VCaP (cell line): ENCODE data around the gene RNF181.
"Not testable (repeated sequence)": the region's sequence is repeated elsewhere in the genome, so short reads cannot be mapped to it uniquely, and the experiment has no call there.

Experiments
- H3K27ac ChIP-seq: fragments of 450-650 bp; 2 replicates; pipeline ENCODE4 v1.5.1; 2017
- CTCF ChIP-seq: fragments of 450-650 bp; conservative IDR thresholded peaks from 2 replicates; pipeline ENCODE4 v1.5.1; 2017; ENCODE audit warnings: mild to moderate bottlenecking, moderate library complexity

Gene RNF181

GRCh38 chr2:85605406-85606115 is 10.0 kb downstream of the RNF181 start:
- no peak for TF ChIP-seq CTCF
- H3K27ac ChIP-seq, result no peak overlapping the region

DNA sequence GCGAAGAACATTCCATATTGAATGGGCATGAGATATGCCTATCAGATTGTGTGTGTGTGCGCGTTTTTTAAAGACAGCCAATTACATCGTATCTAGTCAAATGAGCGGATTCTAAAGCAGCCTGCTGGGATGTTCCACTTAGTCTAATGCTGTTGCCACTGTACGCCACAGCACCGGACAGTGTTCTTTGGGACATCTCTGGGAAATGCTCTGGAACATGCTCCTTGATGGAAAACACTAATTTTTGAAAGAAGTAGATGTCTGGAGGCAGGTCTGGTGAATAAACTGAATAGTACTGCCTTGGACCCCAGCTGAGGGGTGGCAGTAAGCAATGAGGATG is 10.5 kb downstream of the RNF181 start:
- no peak for TF ChIP-seq CTCF
- H3K27ac ChIP-seq, result no peak overlapping the region

DNA sequence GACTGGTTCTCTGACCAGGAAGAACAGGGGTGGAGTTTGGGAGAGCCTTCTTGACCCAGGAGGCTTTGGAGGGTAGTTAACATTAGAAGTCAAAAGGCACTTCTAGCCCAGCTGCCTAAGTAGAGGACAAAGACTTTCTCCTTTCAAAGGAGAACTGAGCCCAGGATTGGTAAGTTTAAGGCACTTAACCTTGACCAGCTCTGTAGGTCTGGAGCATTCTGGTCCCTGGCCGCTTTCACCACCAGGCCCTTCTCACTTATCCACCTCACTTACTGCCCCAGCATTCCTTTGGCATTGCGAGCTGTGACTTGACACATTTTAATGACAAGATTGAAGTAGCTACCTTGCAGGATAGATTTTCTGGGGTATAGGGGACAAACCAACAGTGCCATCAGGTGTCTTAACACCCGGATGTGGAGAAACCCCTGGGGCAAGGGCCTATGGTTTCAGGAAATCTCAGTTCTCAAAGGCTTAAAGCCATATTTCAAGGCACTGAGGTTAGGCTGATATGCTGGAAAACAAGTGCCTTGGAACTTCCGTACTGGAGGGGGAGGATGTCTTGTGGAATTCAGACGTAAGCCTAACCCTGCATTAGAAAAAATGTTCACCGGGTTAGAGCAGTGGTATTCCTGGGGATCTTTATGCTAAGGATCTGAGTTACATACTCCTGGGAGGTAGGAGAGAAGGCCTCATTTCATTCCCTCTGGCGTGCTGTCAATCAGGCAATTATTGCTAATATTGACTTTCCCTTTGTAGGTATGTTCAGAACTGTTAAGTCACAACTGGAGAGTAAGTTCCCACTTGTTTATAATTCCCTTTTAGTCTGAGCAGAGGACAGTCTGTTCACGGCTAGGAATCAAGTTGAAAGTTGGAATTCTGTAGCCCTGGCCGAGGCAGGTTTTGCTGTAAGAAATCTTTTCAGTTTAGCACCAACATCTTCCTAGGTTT is 12.0 kb downstream of the RNF181 start:
- H3K27ac ChIP-seq, result peak overlapping the region; percentile 30; the same call in 1 of the 2 replicates
- TF ChIP-seq CTCF, result no peak

DNA sequence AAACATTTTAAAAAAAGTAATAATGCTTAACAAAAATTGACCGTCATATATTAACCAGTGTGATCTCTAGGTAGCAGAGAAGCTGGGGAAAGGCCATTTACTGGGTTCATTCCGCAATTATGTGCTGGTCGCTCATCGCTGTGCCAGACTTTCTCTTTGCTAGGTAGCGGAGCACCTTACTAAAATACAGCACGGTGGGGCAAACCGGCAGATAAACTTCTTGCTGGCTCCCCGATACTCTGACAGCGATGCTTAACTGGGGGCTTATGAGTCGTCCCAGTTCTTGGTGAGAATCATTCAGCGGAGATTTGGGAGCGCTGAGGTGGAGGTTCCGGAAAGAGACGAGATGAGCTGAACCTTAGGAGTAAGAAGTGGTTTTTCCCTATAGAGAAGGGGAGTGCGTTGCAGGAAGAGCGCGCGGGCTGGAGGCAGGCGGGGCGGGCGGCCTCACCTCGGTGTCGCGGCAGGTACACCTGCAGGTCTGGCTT is 15.7 kb downstream of the RNF181 start:
- no peak for TF ChIP-seq CTCF

DNA sequence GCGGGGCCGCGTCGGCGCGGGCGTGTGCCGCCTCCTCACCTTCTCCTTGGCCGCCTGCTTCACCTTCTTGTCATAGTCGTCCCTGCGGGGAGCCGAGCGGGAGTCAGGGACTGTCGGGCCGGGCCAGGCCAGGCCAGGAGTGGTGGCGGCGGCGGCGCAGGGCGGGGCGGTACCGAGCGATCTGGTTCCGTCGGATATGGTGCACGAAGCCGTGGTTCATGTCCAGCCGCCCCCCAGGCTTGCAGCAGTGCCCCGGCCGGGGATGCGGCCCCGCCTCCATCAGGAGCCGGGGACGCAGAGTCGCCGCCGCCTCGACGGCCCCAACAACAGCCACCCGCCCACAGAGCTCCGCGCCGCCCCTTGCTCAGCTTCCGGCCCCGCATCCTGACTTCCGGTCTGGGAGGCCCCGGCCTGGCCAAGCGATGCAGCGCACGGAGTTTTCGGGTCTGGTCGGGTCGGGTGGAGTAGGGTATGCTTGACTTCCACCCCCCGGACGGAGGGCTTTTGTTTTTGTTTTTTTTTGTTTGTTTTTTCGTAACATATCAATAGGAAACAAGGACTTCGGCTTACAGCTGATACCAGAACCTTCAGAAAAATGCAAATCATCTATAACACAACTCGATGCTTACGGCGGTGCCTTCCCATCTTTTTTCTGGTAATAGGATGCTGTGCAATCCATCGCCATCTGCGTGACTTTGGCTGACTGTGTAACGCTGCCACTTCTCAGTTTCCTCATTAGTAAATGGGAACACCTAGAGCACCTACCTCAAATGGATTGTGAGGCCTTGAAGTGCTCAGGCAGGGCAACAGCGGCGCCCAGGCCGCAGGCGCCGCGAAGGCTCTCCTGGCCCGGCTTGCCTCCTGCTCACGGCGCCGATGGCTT is 16.4 kb downstream of the RNF181 start, which contains the start of gene C2orf68:
Gene C2orf68 (minus strand): TSS at position 362 of the 883 bp plus-strand sequence. CDS start 82 bp downstream, at position 280.
- H3K27ac ChIP-seq, result peak within 1 kb of the TSS; percentile 89
- TF ChIP-seq CTCF, result no peak

More for the DNA sequence above, 15.7 kb downstream of the RNF181 start:
- H3K27ac ChIP-seq, result peak overlapping the region; percentile 89

- no peak overlapping the region for H3K27ac ChIP-seq
- TF ChIP-seq CTCF, result no peak
These were observed 18.4 kb downstream of the RNF181 start for GRCh38 chr2:85613717-85614515.

DNA sequence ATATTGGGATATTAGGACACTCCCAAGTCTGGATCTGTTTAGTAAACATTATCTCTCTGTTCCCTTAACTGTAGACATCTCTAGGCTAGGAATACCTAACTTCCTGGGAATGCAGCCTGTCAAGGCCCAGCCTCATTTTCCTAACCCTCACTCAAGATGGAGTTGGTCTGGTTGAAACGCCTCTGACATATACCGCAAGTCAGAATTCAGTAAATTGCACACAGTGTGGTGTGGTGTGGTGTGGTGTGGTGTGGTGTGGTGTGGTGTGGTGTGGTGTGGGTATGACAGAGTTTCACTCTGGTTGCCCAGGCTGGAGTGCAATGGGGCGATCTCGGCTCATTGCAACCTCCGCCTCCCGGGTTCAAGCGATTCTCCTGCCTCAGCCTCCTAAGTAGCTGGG is 19.2 kb downstream of the RNF181 start:
- not testable (repeated sequence) for H3K27ac ChIP-seq
